Coronary artery (tissue), 2 donors: Measurements from ENCODE around the gene RSL24D1.
A peak's percentile ranks its signal among the peaks of the same experiment; 100 is the strongest.

Experiments
- DNase-seq: peaks from one replicate; pipeline ENCODE4 v3.0.0-alpha.2; 2017; ENCODE audit warnings: low spot score
- H3K27ac ChIP-seq, 2 donors: fragments of 200-600 bp; sonication (generic); one replicate each; pipeline ENCODE4 v1.5.1; 2016 to 2019
- H3K4me3 ChIP-seq: fragments of 200-600 bp; sonication (generic); 2 replicates; pipeline ENCODE4 v1.5.1; 2016; ENCODE audit warnings: mild to moderate bottlenecking, moderate library complexity
- CTCF ChIP-seq: fragments of 200-600 bp; sonication (generic); IDR thresholded peaks from one replicate; pipeline ENCODE4 v1.5.1; 2019; ENCODE audit warnings: antibody characterized with exemption

RSL24D1 gene

DNA sequence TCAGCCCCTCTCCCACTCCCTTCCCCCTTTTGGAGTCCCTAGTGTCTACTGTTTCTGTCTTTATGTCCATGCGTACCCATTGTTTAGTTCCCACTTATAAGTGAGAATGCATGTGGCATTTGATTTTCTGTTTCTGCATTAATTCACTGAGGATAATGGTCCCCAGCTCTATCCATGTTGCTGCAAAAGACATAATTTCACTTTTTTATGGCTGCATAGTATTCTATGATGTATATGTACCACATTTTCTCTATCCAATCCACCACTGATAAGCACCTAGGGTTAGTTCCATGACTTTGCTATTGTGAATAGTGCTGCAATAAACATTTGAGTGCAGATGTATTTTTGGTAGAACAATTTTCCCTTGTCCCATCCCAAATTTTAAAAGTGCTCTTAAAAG is 34.2 kb upstream of the RSL24D1 start:
- H3K27ac ChIP-seq = no peak overlapping the region
- DNase-seq = no peak
- no peak for TF ChIP-seq CTCF
- no peak overlapping the region for H3K4me3 ChIP-seq

- Histone ChIP-seq H3K4me3 (no peak overlapping the region), H3K27ac (no peak overlapping the region)
- no peak for TF ChIP-seq CTCF
- no peak for DNase-seq
Measured at GRCh38 chr15:55230051-55230670, 33.4 kb upstream of the RSL24D1 start.

GRCh38 chr15:55226127-55226526 is 29.4 kb upstream of the RSL24D1 start:
- Histone ChIP-seq H3K4me3 (no peak overlapping the region), H3K27ac (no peak overlapping the region)
- TF ChIP-seq CTCF = no peak
- DNase-seq = no peak

DNA sequence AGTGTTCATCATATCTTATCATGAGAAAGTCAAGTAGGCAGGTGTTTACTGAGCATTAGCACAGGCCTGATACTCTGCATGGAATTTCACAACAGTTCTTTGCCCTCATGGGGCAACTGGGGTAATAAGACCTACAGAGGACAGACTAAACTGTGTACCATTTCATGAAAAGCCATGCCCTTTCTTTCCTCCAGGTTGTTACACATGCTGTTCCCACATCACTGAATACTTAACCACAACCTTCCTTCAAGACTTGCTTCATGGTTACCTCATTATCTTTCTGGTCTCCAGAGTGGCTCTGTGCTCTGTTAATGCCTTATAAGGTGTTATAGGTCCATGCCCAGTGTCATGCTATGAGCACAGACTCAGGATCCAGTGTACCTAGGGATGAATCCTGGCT is 28.2 kb upstream of the RSL24D1 start:
- no peak overlapping the region for H3K4me3 ChIP-seq
- no peak for DNase-seq
- no peak overlapping the region for H3K27ac ChIP-seq
- no peak for TF ChIP-seq CTCF

DNA sequence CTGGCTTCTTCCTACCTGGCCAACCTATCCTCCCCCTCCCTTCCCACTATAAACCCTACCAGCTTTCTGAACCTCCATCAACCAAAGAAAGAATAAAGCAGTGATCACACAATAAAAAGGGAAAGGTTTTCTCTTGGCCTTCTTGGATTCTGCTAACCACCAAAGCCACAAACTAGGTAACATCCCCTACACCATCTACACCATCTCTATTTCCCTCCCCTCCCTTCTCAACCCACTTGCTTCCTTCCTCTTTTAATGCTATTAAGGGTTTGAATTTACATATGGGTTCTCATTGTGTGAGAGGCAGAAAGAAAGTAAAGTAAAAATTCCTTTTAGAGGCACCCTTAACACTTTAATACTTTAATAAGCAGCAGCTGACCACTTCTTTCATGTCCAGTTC is 25.8 kb upstream of the RSL24D1 start:
- no peak for DNase-seq
- H3K27ac ChIP-seq = no peak overlapping the region

DNA sequence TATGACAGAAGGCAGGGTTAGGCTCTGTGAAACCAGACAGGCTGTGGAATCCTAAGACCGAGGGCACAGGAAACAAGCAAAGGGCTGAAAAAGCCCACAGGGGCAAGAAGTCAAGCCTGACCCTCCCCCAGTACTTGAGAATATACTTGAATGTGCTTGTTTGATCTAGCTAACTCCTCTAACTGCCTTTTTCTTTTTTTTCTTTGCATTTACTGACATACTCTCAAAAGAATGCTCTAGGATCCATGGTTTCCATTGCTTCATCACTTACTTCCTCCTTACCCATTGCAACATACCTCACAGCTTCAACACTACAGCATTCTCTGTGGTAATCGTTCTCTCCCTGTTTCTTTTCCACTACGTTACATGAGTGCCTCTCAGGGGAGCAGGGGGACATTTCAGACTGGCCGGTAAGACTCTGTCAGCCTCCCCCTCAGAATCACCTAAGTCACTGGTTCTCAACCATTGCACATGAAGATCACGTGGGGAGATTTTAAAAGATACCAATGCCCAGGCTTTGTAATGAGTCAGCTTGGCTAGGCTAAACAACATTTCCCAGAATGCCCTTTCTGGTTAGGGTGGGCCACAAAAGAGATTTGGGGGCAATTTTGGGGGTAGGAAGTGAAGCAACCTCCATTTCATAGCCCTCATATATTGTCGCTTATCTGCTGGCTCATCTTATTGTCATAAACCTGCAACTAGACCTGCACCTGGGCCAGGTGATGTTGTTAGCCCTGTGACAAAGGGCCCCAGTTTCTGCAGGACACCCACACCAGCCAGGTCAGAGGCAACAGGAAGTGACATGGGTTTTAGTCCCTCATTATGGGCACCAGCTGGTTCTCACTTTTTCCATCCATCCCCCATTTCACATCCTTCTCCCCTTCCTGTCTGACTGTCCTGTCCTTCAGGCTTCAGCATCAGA is 24.6 kb upstream of the RSL24D1 start:
- H3K4me3 ChIP-seq = no peak overlapping the region
- no peak for TF ChIP-seq CTCF
- no peak for DNase-seq
- peak overlapping the region; percentile 30 to 75 for H3K27ac ChIP-seq

More for the DNA sequence above, 25.8 kb upstream of the RSL24D1 start:
- TF ChIP-seq CTCF = no peak
- H3K4me3 ChIP-seq = no peak overlapping the region

DNA sequence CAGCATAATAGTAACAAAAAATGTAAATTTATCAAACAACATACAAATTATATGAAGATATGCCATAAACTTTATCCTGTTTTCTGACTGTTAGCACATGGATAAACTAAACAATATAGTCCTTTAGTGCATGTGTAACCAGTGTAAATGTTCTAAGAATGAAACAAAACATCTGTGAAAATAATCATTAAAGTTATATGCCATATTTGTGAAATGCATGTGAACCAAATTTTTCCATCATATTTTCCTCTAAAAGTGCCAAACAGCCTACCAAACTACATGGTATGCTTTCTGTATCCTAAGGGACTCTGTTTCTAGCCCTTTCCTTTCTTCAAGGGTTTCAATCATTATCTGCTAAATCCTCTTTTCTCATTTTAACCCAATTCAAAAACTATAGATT is 23.9 kb upstream of the RSL24D1 start:
- DNase-seq = no peak
- no peak for TF ChIP-seq CTCF
- Histone ChIP-seq H3K27ac (peak overlapping the region; percentile 30 to 75), H3K4me3 (no peak overlapping the region)
